Caco-2 (cell line): ENCODE results near the gene C4orf46. TPM values are rescaled to one million over a fixed set of nuclear protein-coding genes. Genes with fewer than 3 reads are reported as not detected.

ENCODE experiments used
- BruUV-seq: library from RNA; stranded (reverse); fragments of 400-500 nt; replicated peaks from 2 replicates; lab custom pipeline; 2021; lab: Mats Ljungman, UMichigan
- CTCF ChIA-PET: fragments of 300-600 bp; sonication (Branson Sonifier 250); formaldehyde crosslinking; loops from one replicate; lab custom pipeline; 2022; ENCODE audit warnings: antibody characterized with exemption; lab: Charles Lee
- POLR2A ChIA-PET: fragments of 300-600 bp; sonication (Branson Sonifier 250); formaldehyde crosslinking; loops from one replicate; lab custom pipeline; 2022; ENCODE audit warnings: antibody characterized with exemption; lab: Charles Lee
- DNase-seq, 2 experiments: peaks; one replicate each; pipeline versions ENCODE4 v3.0.0 to v3.0.0-alpha.2; 2020 to 2022
- H3K27me3 ChIP-seq: replicated peaks from 2 replicates; pipeline ENCODE4 v1.6.0; 2011; ENCODE audit warnings: low read length; ENCODE audit not compliant: control insufficient read depth, insufficient read depth
- H3K36me3 ChIP-seq: 2 replicates; pipeline ENCODE4 v1.5.1; 2011; ENCODE audit warnings: low read length; ENCODE audit not compliant: control insufficient read depth, insufficient read depth
- H3K4me1 ChIP-seq: fragments of 250-450 bp; sonication (Bioruptor Pico); 2 replicates; pipeline ENCODE4 v1.5.1; 2020; ENCODE audit warnings: mild to moderate bottlenecking
- H3K4me3 ChIP-seq: 2 replicates; pipeline ENCODE4 v1.5.1; 2011; ENCODE audit warnings: low read depth, mild to moderate bottlenecking, control low read depth, low read length
- H3K9me3 ChIP-seq: fragments of 250-450 bp; sonication (Bioruptor Pico); 2 replicates; pipeline ENCODE4 v1.5.1; 2020; ENCODE audit warnings: mild to moderate bottlenecking, moderate library complexity
- H3K27ac Mint-ChIP-seq: one replicate; pipeline ENCODE4 v1.8.0; 2022; ENCODE audit warnings: mixed read lengths; ENCODE audit not compliant: unreplicated experiment
- H3K27me3 Mint-ChIP-seq: one replicate; pipeline ENCODE4 v1.8.0; 2022; ENCODE audit warnings: mixed read lengths; ENCODE audit not compliant: insufficient read depth, unreplicated experiment
- H3K36me3 Mint-ChIP-seq: one replicate; pipeline ENCODE4 v1.8.0; 2022; ENCODE audit warnings: mild to moderate bottlenecking, mixed read lengths; ENCODE audit not compliant: insufficient read depth, unreplicated experiment
- H3K4me1 Mint-ChIP-seq: one replicate; pipeline ENCODE4 v1.8.0; 2022; ENCODE audit warnings: low read depth, mixed read lengths; ENCODE audit not compliant: unreplicated experiment
- H3K4me3 Mint-ChIP-seq: one replicate; pipeline ENCODE4 v1.8.0; 2022; ENCODE audit warnings: mild to moderate bottlenecking, moderate library complexity, mixed read lengths; ENCODE audit not compliant: unreplicated experiment
- H3K9me3 Mint-ChIP-seq: one replicate; pipeline ENCODE4 v1.8.0; 2022; ENCODE audit warnings: mixed read lengths; ENCODE audit not compliant: unreplicated experiment
- CTCF ChIP-seq, 2 experiments: fragments of 200-600 bp in 1 of 2; IDR thresholded peaks; 1 replicate in 1 of 2; 2 replicates in 1 of 2; pipeline versions ENCODE4 v1.5.1 to v1.8.0; 2011 to 2022; ENCODE audit warnings: antibody characterized with exemption in 1 of 2, control low read depth in 1 of 2, inconsistent platforms in 1 of 2, low read depth in 1 of 2, low read length in 1 of 2, mild to moderate bottlenecking in 1 of 2, moderate library complexity in 1 of 2; ENCODE audit not compliant: insufficient read depth in 1 of 2, severe bottlenecking in 1 of 2, unreplicated experiment in 1 of 2
- intact Hi-C: fragments of 100-400 bp; cut with micrococcal nuclease; formaldehyde crosslinking; loops from one replicate; pipeline ENCODE4 v1.10.0; 2022; ENCODE audit not compliant: unreplicated experiment
- total RNA-seq: library from RNA; stranded (reverse); gene quantifications from 2 replicates; pipeline ENCODE4 v1.2.3, GENCODE V29; 2022

Gene C4orf46
- total RNA-seq, 1 experiment from 2014 or later: 17.4 TPM

- H3K36me3 ChIP-seq: no peaks in the 10 kb centered on the region
- Mint-ChIP-seq H3K4me1 (no peaks in the 10 kb centered on the region), H3K9me3 (no peaks in the 10 kb centered on the region), H3K4me3 (no peak overlapping the region), H3K27me3 (peaks cover 3% of the 10 kb centered on the region), H3K36me3 (no peaks in the 10 kb centered on the region), H3K27ac (no peak overlapping the region)
- no peak overlapping the region for H3K4me3 ChIP-seq
- intact Hi-C loops: no loop called here
- no peaks in the 10 kb centered on the region for H3K4me1 ChIP-seq
- H3K9me3 ChIP-seq: no peaks in the 10 kb centered on the region
- BruUV-seq: no TSS peak
- POLR2A ChIA-PET: no interaction called here
- DNase-seq: no peak
- no peaks in the 10 kb centered on the region for H3K27me3 ChIP-seq
- no peak for TF ChIP-seq CTCF (IDR thresholded peaks at IDR 0.05; ENCODE audit: insufficient read depth in 1 of 2, low read depth in 1 of 2, low read length in 1 of 2, severe bottlenecking in 1 of 2, unreplicated experiment in 1 of 2)
- CTCF ChIA-PET: no interaction called here
Measured at GRCh38 chr4:158657291-158657690, 14.4 kb downstream of the C4orf46 start.

GRCh38 chr4:158656439-158656838 is 15.2 kb downstream of the C4orf46 start:
- Histone ChIP-seq H3K4me3 (no peak overlapping the region), H3K36me3 (no peaks in the 10 kb centered on the region), H3K4me1 (no peaks in the 10 kb centered on the region), H3K27me3 (no peaks in the 10 kb centered on the region), H3K9me3 (no peaks in the 10 kb centered on the region)
- H3K27me3 Mint-ChIP-seq: peaks cover 3% of the 10 kb centered on the region
- no TSS peak for BruUV-seq
- POLR2A ChIA-PET: no interaction called here
- H3K9me3 Mint-ChIP-seq: no peaks in the 10 kb centered on the region
- DNase-seq: no peak
- intact Hi-C loops: no loop called here
- no peak overlapping the region for H3K27ac Mint-ChIP-seq
- TF ChIP-seq CTCF (IDR thresholded peaks at IDR 0.05; ENCODE audit: insufficient read depth in 1 of 2, low read depth in 1 of 2, low read length in 1 of 2, severe bottlenecking in 1 of 2, unreplicated experiment in 1 of 2): no peak
- no peak overlapping the region for H3K4me3 Mint-ChIP-seq
- no peaks in the 10 kb centered on the region for H3K36me3 Mint-ChIP-seq
- CTCF ChIA-PET: no interaction called here
- no peaks in the 10 kb centered on the region for H3K4me1 Mint-ChIP-seq

GRCh38 chr4:158652920-158653319 is 18.8 kb downstream of the C4orf46 start:
- no peak for TF ChIP-seq CTCF (IDR thresholded peaks at IDR 0.05; ENCODE audit: insufficient read depth in 1 of 2, low read depth in 1 of 2, low read length in 1 of 2, severe bottlenecking in 1 of 2, unreplicated experiment in 1 of 2)
- H3K27ac Mint-ChIP-seq: no peak overlapping the region
- H3K4me3 Mint-ChIP-seq: no peak overlapping the region
- no TSS peak for BruUV-seq
- H3K4me1 Mint-ChIP-seq: no peaks in the 10 kb centered on the region
- CTCF ChIA-PET: no interaction called here
- intact Hi-C loops: no loop called here
- H3K27me3 Mint-ChIP-seq: peaks cover 3% of the 10 kb centered on the region
- H3K36me3 Mint-ChIP-seq: no peaks in the 10 kb centered on the region
- Histone ChIP-seq H3K9me3 (no peaks in the 10 kb centered on the region), H3K36me3 (no peaks in the 10 kb centered on the region), H3K4me1 (no peaks in the 10 kb centered on the region), H3K4me3 (no peak overlapping the region), H3K27me3 (no peaks in the 10 kb centered on the region)
- H3K9me3 Mint-ChIP-seq: no peaks in the 10 kb centered on the region
- no peak for DNase-seq
- POLR2A ChIA-PET: no interaction called here
